Caco-2 (cell line): ENCODE measurements around the gene NADK. TPM values are rescaled to one million over a fixed set of nuclear protein-coding genes. Genes with fewer than 3 reads are reported as not detected.

ENCODE experiments used
- BruUV-seq: library from RNA; stranded (reverse); fragments of 400-500 nt; replicated peaks from 2 replicates; lab custom pipeline; 2021; lab: Mats Ljungman, UMichigan
- CTCF ChIA-PET: fragments of 300-600 bp; sonication (Branson Sonifier 250); formaldehyde crosslinking; loops from one replicate; lab custom pipeline; 2022; ENCODE audit warnings: antibody characterized with exemption; lab: Charles Lee
- POLR2A ChIA-PET: fragments of 300-600 bp; sonication (Branson Sonifier 250); formaldehyde crosslinking; loops from one replicate; lab custom pipeline; 2022; ENCODE audit warnings: antibody characterized with exemption; lab: Charles Lee
- DNase-seq, 2 experiments: peaks; one replicate each; pipeline versions ENCODE4 v3.0.0 to v3.0.0-alpha.2; 2020 to 2022
- H3K27me3 ChIP-seq: replicated peaks from 2 replicates; pipeline ENCODE4 v1.6.0; 2011; ENCODE audit warnings: low read length; ENCODE audit not compliant: control insufficient read depth, insufficient read depth
- H3K36me3 ChIP-seq: 2 replicates; pipeline ENCODE4 v1.5.1; 2011; ENCODE audit warnings: low read length; ENCODE audit not compliant: control insufficient read depth, insufficient read depth
- H3K4me1 ChIP-seq: fragments of 250-450 bp; sonication (Bioruptor Pico); 2 replicates; pipeline ENCODE4 v1.5.1; 2020; ENCODE audit warnings: mild to moderate bottlenecking
- H3K4me3 ChIP-seq: 2 replicates; pipeline ENCODE4 v1.5.1; 2011; ENCODE audit warnings: low read depth, mild to moderate bottlenecking, control low read depth, low read length
- H3K9me3 ChIP-seq: fragments of 250-450 bp; sonication (Bioruptor Pico); 2 replicates; pipeline ENCODE4 v1.5.1; 2020; ENCODE audit warnings: mild to moderate bottlenecking, moderate library complexity
- H3K27ac Mint-ChIP-seq: one replicate; pipeline ENCODE4 v1.8.0; 2022; ENCODE audit warnings: mixed read lengths; ENCODE audit not compliant: unreplicated experiment
- H3K27me3 Mint-ChIP-seq: one replicate; pipeline ENCODE4 v1.8.0; 2022; ENCODE audit warnings: mixed read lengths; ENCODE audit not compliant: insufficient read depth, unreplicated experiment
- H3K36me3 Mint-ChIP-seq: one replicate; pipeline ENCODE4 v1.8.0; 2022; ENCODE audit warnings: mild to moderate bottlenecking, mixed read lengths; ENCODE audit not compliant: insufficient read depth, unreplicated experiment
- H3K4me1 Mint-ChIP-seq: one replicate; pipeline ENCODE4 v1.8.0; 2022; ENCODE audit warnings: low read depth, mixed read lengths; ENCODE audit not compliant: unreplicated experiment
- H3K4me3 Mint-ChIP-seq: one replicate; pipeline ENCODE4 v1.8.0; 2022; ENCODE audit warnings: mild to moderate bottlenecking, moderate library complexity, mixed read lengths; ENCODE audit not compliant: unreplicated experiment
- H3K9me3 Mint-ChIP-seq: one replicate; pipeline ENCODE4 v1.8.0; 2022; ENCODE audit warnings: mixed read lengths; ENCODE audit not compliant: unreplicated experiment
- intact Hi-C: fragments of 100-400 bp; cut with micrococcal nuclease; formaldehyde crosslinking; loops from one replicate; pipeline ENCODE4 v1.10.0; 2022; ENCODE audit not compliant: unreplicated experiment
- total RNA-seq: library from RNA; stranded (reverse); gene quantifications from 2 replicates; pipeline ENCODE4 v1.2.3, GENCODE V29; 2022
- TF ChIP-seq, protein P1 (sequence below), 2 experiments: fragments of 200-600 bp in 1 of 2; IDR thresholded peaks; 1 replicate in 1 of 2; 2 replicates in 1 of 2; pipeline versions ENCODE4 v1.5.1 to v1.8.0; 2011 to 2022; ENCODE audit warnings: antibody characterized with exemption in 1 of 2, control low read depth in 1 of 2, inconsistent platforms in 1 of 2, low read depth in 1 of 2, low read length in 1 of 2, mild to moderate bottlenecking in 1 of 2, moderate library complexity in 1 of 2; ENCODE audit not compliant: insufficient read depth in 1 of 2, severe bottlenecking in 1 of 2, unreplicated experiment in 1 of 2

Gene NADK
- total RNA-seq, 1 experiment from 2014 or later: 85.8 TPM

DNA sequence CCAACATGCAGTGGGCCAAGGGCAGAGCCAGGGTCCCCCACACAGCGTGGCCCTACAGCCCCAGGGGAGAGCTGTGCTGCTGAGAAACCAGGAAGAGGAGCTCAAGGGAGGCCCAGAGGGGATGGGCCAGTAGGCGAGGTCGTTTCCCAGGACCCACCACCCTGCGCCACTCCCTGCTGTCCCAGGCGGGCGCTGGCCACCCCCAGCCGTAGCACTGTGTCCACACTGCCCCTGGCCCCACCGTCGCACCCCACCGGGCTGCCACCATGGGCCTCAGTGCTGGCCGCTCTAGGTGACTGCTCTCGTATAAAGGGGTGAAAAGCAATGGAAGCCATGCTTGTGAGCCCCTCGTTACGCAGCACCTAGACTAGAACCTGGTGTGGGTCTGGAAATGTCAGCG, 22.4 kb downstream of the NADK start:
- Histone ChIP-seq H3K4me3 (no peak overlapping the region), H3K9me3 (no peaks in the 10 kb centered on the region), H3K36me3 (no peaks in the 10 kb centered on the region; the same call in 1 of the 2 replicates), H3K4me1 (no peaks in the 10 kb centered on the region), H3K27me3 (no peaks in the 10 kb centered on the region)
- no peaks in the 10 kb centered on the region for H3K9me3 Mint-ChIP-seq
- ChIA-PET POLR2A (no interaction called here), CTCF (no interaction called here)
- DNase-seq: no peak
- TF ChIP-seq, protein P1, sequence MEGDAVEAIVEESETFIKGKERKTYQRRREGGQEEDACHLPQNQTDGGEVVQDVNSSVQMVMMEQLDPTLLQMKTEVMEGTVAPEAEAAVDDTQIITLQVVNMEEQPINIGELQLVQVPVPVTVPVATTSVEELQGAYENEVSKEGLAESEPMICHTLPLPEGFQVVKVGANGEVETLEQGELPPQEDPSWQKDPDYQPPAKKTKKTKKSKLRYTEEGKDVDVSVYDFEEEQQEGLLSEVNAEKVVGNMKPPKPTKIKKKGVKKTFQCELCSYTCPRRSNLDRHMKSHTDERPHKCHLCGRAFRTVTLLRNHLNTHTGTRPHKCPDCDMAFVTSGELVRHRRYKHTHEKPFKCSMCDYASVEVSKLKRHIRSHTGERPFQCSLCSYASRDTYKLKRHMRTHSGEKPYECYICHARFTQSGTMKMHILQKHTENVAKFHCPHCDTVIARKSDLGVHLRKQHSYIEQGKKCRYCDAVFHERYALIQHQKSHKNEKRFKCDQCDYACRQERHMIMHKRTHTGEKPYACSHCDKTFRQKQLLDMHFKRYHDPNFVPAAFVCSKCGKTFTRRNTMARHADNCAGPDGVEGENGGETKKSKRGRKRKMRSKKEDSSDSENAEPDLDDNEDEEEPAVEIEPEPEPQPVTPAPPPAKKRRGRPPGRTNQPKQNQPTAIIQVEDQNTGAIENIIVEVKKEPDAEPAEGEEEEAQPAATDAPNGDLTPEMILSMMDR (IDR thresholded peaks at IDR 0.05; ENCODE audit: insufficient read depth in 1 of 2, low read depth in 1 of 2, low read length in 1 of 2, severe bottlenecking in 1 of 2, unreplicated experiment in 1 of 2): no peak
- H3K4me1 Mint-ChIP-seq: no peaks in the 10 kb centered on the region
- peaks cover 40% of the 10 kb centered on the region for H3K36me3 Mint-ChIP-seq
- H3K27ac Mint-ChIP-seq: no peak overlapping the region
- intact Hi-C loops: no loop called here
- BruUV-seq: no TSS peak
- H3K4me3 Mint-ChIP-seq: no peak overlapping the region
- H3K27me3 Mint-ChIP-seq: no peaks in the 10 kb centered on the region

DNA sequence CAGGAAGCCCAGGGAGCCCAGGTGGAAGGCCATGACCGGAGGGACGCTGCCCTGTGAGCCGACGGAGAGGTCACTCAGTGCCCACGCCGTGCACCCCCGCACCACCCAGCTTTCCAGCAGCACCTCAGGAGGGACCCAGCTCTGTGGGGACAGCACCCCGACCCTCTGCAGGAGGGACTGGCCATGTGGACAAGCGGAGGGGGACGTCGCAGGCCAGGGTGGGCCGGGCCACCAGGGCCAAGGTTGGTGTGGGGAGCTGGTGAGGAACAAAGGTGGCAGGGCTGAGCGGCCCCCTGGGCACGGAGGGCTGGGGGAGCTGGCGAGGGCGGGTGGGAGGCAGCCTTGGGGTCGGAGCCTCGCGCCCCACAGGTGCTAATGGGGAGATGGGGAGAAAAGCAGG, 22.8 kb downstream of the NADK start:
- Mint-ChIP-seq H3K27ac (no peak overlapping the region), H3K4me3 (no peak overlapping the region), H3K4me1 (no peaks in the 10 kb centered on the region), H3K9me3 (no peaks in the 10 kb centered on the region), H3K27me3 (no peaks in the 10 kb centered on the region), H3K36me3 (peaks cover 40% of the 10 kb centered on the region)
- DNase-seq: no peak
- TF ChIP-seq, protein P1 (IDR thresholded peaks at IDR 0.05; ENCODE audit: insufficient read depth in 1 of 2, low read depth in 1 of 2, low read length in 1 of 2, severe bottlenecking in 1 of 2, unreplicated experiment in 1 of 2): no peak
- POLR2A ChIA-PET: interaction anchor here (0.6 kb wide), 1 partner anchor 39 kb away, joined by 5 read pairs; no protein-coding TSS in a partner anchor
- no peaks in the 10 kb centered on the region for H3K27me3 ChIP-seq
- H3K4me1 ChIP-seq: no peaks in the 10 kb centered on the region
- CTCF ChIA-PET: no interaction called here
- intact Hi-C loops: no loop called here
- H3K4me3 ChIP-seq: no peak overlapping the region
- no TSS peak for BruUV-seq
- no peaks in the 10 kb centered on the region for H3K9me3 ChIP-seq
- H3K36me3 ChIP-seq: no peaks in the 10 kb centered on the region; the same call in 1 of the 2 replicates

DNA sequence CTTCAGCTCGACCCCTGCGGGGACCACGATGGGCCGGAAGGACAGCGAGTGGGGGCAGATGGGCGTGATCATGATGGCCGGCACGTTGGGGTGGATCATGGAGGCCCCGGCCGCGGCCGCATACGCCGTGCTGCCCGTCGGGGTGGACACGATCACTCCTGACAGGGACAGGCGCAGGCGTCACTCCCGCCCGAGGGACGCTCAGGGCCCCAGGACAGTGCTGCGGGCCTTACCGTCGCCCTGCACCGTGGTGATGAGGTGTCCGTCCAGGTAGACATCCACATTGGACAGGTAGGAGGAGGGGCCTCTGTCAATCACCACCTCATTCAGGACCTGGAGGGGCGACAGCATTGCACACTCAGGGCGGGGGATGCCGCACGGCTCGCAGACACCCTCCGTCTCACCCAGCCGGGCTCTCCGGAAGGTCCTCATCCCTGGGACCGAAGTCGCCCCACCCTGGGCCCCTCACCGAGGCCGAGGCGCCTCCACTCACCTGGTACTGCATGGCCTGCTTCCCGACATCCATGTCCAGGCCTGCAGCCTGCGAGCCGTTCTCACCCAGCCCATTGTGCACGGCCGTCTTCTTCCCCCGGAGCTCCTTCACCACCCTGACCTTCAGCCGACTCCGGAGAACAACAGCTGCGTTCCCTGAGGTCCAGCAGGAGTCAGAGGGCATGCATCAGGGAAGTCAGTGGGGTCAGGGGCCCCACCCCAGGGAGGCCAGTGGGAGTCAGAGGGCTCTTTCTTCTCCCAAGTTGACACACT, 24.0 kb downstream of the NADK start:
- POLR2A ChIA-PET: interaction anchor here (0.6 kb wide), 1 partner anchor 111 kb away, joined by 3 read pairs; no protein-coding TSS in a partner anchor
- H3K4me3 Mint-ChIP-seq: no peak overlapping the region

More for the DNA sequence above, 24.0 kb downstream of the NADK start:
- BruUV-seq: no TSS peak
- Histone ChIP-seq H3K4me1 (no peaks in the 10 kb centered on the region), H3K9me3 (no peaks in the 10 kb centered on the region), H3K27me3 (no peaks in the 10 kb centered on the region), H3K4me3 (no peak overlapping the region), H3K36me3 (no peaks in the 10 kb centered on the region; the same call in 1 of the 2 replicates)
- CTCF ChIA-PET: no interaction called here
- peaks cover 34% of the 10 kb centered on the region for H3K36me3 Mint-ChIP-seq
- no peaks in the 10 kb centered on the region for H3K27me3 Mint-ChIP-seq
- intact Hi-C loops: no loop called here
- H3K9me3 Mint-ChIP-seq: no peaks in the 10 kb centered on the region
- TF ChIP-seq, protein P1 (IDR thresholded peaks at IDR 0.05; ENCODE audit: insufficient read depth in 1 of 2, low read depth in 1 of 2, low read length in 1 of 2, severe bottlenecking in 1 of 2, unreplicated experiment in 1 of 2): no peak
- no peak for DNase-seq
- H3K4me1 Mint-ChIP-seq: no peaks in the 10 kb centered on the region
- H3K27ac Mint-ChIP-seq: no peak overlapping the region
